HG03442 (cell line): ENCODE data around the gene ANKRD12.
"Not testable (repeated sequence)": the region's sequence is repeated elsewhere in the genome, so short reads cannot be mapped to it uniquely, and the experiment has no call there.

Experiments
- ATAC-seq: cut with Tn5 transposase; IDR thresholded peaks from one replicate; pipeline ENCODE4 v1.9.1; 2021; ENCODE audit warnings: mild to moderate bottlenecking, moderate library complexity; ENCODE audit not compliant: unreplicated experiment

ANKRD12 gene

GRCh38 chr18:9140381-9140780, 3.8 kb downstream of the ANKRD12 start:
- ATAC-seq, result no peak

DNA sequence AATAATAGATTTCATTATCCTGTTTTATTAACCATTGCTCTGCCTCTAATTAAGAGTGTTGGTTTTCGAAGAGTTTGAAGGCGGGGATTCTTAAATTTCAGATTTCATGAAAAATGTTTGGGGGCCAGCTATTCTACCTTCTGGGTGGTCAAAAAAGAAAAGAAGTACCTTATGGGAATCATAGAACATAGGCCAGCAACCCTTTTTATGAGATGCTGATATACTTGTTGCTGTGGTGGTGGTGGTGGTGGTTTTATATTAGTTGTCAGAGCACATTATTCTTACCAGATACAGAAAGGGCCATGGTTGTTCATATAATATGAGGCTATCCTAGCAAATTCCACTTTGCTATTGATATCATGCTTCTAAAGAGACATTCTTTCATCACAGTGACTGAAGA, 4.4 kb downstream of the ANKRD12 start:
- ATAC-seq, result no peak

DNA sequence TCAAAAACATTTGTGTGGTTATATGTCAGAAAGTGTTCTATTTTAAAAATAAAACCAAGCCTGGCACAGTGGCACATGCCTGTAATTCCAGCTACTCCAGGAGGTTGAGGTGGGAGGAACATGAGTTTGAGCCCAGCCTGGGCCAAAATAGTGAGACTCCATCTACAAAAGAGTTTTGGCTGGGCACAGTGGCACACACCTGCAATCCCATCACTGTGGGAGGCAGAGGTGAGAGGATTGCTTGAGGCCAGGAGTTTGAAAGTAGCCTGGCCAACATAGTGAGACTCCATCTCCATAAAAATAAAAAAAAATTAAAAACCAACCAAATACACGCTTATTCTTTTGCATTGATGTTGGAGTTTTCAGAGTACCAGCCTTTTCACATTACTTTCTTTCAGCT, 9.6 kb downstream of the ANKRD12 start:
- ATAC-seq, result no peak

GRCh38 chr18:9147440-9148202, 11.0 kb downstream of the ANKRD12 start:
- peak; percentile 45 for ATAC-seq

DNA sequence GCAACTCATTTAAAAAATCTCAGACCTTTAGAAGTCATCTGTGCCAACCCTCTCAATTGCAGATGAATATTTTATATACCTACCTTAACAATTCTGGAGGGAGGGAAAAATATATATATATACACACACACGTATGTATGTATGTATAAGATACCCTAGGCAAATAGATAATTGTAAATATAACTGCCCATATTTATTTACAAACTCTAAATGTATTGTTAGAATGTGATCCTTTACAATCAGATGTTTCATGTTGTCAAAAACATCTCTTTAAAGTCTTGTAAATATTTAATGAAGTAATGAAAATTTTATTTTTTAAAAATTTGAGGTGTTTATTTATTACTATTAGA, 11.6 kb downstream of the ANKRD12 start:
- ATAC-seq, result no peak

DNA sequence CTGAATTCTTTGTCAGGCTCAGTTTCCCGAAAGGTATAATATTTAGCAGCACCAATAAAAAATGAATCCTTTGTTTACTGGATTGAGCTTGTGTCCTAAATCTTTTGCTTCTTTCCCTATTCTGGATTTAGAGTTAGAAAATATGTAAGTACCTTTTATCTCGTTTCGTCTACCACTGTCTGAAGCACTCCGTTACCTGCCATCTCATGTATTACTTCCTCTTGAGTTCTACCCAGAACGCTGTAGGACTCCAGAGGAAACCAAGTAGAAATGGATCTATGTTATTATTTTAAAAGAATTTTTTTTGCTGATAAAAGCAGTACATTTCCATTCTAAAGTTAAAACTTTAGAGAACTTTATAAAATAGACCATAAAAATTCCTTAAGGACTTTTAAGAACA, 13.5 kb downstream of the ANKRD12 start:
- no peak for ATAC-seq

GRCh38 chr18:9153256-9153655, 16.7 kb downstream of the ANKRD12 start:
- ATAC-seq, result no peak

GRCh38 chr18:9156604-9157249, 20.1 kb downstream of the ANKRD12 start:
- no peak for ATAC-seq

DNA sequence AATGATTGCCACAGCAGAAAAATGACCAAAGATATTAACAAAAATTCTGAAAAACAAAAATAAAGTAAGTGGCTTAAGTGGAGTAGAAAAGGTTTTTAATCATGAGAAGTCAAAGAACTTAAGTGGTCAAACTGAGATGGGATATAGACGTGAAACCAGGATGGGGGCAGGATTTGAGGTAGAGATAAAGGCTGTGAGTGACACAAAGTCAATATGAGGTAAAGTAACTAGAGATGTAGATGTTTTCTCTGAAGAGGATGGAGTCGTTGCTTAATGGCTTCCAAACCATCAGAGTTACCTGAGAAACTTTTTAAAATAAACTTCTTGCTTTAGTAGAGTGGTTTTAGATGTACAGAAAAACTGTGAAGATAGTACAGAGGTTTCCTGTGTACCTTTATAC, 21.2 kb downstream of the ANKRD12 start:
- ATAC-seq, result no peak

GRCh38 chr18:9160014-9160413, 23.4 kb downstream of the ANKRD12 start:
- no peak for ATAC-seq

DNA sequence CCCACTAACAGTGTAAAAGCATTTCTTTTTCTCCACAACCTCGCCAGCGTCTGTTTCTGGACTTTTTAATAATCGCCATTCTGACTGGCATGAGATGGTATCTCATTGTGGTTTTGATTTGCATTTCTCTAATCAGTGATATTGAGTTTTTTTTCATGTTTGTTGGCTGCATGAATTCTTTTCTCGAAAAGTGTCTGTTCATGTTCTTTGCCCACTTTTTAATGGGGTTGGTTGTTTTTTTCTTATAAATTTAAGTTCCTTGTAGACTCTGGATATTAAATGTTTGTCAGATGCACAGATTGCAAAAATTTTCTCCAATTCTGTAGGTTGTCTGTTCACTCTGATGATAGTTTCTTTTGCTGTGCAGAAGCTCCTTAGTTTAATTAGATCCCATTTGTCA, 26.1 kb downstream of the ANKRD12 start:
- not testable (repeated sequence) for ATAC-seq

GRCh38 chr18:9164149-9164548, 27.6 kb downstream of the ANKRD12 start:
- ATAC-seq, result not testable (repeated sequence)

GRCh38 chr18:9165883-9166282, 29.3 kb downstream of the ANKRD12 start:
- not testable (repeated sequence) for ATAC-seq

DNA sequence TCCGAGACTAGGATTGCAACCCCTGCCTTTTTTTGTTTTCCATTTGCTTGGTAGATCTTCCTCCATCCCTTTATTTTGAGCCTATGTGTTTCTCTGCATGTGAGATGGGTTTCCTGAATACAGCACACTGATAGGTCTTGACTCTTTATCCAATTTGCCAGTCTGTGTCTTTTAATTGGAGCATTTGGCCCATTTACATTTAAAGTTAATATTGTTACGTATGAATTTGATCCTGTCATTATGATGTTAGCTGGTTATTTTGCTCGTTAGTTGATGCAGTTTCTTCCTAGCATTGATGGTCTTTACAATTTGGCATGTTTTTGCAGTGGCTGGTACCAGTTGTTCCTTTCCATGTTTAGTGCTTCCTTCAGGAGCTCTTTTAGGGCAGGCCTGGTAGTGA, 32.9 kb downstream of the ANKRD12 start:
- not testable (repeated sequence) for ATAC-seq

DNA sequence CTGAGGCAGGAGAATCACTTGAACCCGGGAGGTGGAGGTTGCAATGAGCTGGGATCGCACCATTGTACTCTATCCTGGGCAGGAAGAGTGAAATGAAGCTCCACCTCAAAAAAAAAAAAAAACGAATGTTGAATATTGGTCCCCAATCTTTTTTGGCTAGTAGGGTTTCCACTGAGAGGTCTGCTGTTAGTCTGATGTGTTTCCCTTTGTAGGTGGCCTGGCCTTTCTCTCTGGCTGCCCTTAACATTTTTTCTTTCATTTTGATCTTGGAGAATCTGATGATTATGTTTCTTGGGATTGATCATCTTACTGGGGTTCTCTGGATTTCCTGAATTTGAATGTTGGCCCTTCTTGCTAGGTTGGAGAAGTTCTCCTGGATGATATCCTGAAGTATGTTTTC, 35.3 kb downstream of the ANKRD12 start:
- ATAC-seq, result not testable (repeated sequence)

DNA sequence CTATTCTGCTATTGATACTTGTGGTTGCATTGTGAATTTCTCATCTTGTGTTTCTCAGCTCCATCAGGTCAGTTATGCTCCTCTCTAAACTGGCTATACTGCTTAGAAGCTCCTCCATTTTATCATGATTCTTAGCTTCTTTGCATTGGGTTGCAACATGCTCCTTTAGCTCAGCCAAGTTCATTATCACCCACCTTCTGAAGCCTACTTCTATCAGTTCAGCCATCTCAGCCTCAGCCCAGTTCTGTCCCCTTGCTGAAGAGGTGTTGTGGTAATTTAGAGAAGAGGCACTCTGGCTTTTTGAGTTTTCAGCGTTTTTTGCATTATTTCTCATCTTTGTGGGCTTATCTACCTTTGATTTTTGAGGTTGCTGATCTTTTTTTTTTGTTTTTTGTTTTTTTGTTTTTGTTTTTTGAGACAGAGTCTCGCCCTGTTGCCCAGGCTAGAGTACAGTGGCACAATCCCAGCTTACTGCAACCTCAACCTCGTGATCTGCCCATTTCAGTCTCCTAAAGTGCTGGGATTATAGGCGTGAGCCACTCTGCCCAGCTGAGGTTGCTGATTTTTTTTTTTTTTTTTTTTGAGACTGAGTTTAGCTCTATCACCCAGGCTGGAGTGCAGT, 36.0 kb downstream of the ANKRD12 start:
- ATAC-seq, result no peak

DNA sequence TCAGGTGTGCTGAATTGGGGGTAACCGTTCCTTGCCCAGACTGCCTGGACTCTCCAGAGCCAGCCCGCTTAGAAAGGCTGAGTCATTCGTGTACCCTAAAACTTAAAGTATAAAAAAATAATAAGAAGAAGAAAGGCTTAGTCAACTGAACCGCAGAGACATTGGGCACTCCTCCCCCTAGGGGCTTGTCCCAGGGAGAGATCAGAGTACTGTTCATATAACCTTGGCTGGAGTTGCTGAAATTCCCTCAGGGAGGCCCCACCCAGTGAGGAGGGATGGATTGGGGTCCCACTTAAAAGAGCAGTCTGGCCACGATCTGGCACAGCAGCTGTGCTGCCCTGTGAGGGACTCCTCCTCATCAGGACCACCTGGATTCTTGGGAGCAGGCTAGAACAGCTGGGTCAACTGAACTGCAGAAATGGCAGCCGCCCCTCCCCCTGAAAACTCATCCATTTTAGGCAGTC, 37.2 kb downstream of the ANKRD12 start:
- ATAC-seq, result no peak

DNA sequence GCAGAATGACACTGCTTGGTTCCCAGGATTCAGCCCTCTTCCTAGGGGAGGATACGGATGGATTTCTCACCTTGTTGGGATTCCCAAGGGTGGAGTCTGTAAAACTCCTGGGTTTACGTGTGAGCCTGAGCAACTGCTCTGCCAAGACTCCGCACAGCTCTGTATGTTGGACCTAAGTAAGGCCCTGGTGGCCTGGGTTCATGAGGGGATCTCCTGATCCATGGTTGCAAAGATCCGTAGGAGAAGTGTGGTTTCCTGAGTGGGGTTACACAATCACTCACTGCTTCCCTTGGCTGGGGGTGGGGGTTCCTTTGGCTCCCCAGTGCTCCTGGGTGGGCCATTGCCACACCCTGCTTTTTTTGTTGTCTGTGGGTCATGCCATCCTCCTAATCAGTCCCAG, 37.7 kb downstream of the ANKRD12 start:
- ATAC-seq, result no peak

GRCh38 chr18:9175115-9175514, 38.5 kb downstream of the ANKRD12 start:
- no peak for ATAC-seq

GRCh38 chr18:9177031-9177430, 40.5 kb downstream of the ANKRD12 start:
- no peak for ATAC-seq

DNA sequence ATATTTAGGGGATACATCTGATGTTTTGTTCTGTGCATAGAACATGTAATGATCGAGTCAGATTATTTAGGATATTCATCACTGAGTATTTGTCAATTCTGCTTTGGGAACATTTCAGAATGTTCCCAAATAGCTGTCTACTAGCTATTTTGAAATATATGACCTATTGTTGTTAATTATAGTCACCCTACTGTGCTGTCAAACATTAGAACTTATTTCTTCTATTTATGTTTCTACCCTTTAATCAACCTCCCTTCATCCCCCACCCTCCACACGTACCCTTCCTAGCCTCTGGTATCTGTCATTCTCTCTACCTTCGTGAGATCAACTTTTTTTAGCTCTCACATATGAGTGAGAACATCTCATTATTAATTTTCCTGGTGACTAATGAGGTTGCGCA, 40.9 kb downstream of the ANKRD12 start:
- ATAC-seq, result no peak

- no peak for ATAC-seq
These were observed 42.0 kb downstream of the ANKRD12 start for GRCh38 chr18:9178557-9178956.
